HG03354 (cell line): ENCODE measurements around the gene CHMP5.

ENCODE experiments used
- ATAC-seq: cut with Tn5 transposase; IDR thresholded peaks from one replicate; pipeline ENCODE4 v1.9.1; 2021; ENCODE audit warnings: mild to moderate bottlenecking; ENCODE audit not compliant: unreplicated experiment, poor library complexity, severe bottlenecking

Gene CHMP5

GRCh38 chr9:33264473-33265177 lies at the start of gene CHMP5, which contains the start of gene BAG1:
TSS of gene CHMP5 (plus strand) at chr9:33265049. CDS start at chr9:33265079, 30 bp downstream.
TSS of gene BAG1 (minus strand) at chr9:33264708.
- ATAC-seq = peak; percentile 84

GRCh38 chr9:33220681-33221567 lies 43.9 kb upstream of the CHMP5 start:
- ATAC-seq = no peak

- no peak for ATAC-seq
Measured at GRCh38 chr9:33221568-33221884, 43.3 kb upstream of the CHMP5 start.

GRCh38 chr9:33222031-33222430 lies 42.8 kb upstream of the CHMP5 start:
- no peak for ATAC-seq

- no peak for ATAC-seq
Measured at GRCh38 chr9:33223696-33224095, 41.2 kb upstream of the CHMP5 start.

- ATAC-seq = peak; percentile 48
Measured at GRCh38 chr9:33225319-33226147, 39.3 kb upstream of the CHMP5 start.

GRCh38 chr9:33227008-33227398 lies 37.8 kb upstream of the CHMP5 start:
- ATAC-seq = no peak

- ATAC-seq = no peak
Measured at GRCh38 chr9:33227741-33228140, 37.1 kb upstream of the CHMP5 start.

- ATAC-seq = no peak
Measured at GRCh38 chr9:33228606-33229005, 36.2 kb upstream of the CHMP5 start.

GRCh38 chr9:33229359-33230114 lies 35.3 kb upstream of the CHMP5 start:
- no peak for ATAC-seq

- ATAC-seq = no peak
Measured at GRCh38 chr9:33230756-33231622, 33.9 kb upstream of the CHMP5 start.

- ATAC-seq = no peak
Measured at GRCh38 chr9:33231623-33231942, 33.3 kb upstream of the CHMP5 start.

GRCh38 chr9:33232815-33233214 lies 32.0 kb upstream of the CHMP5 start:
- no peak for ATAC-seq

- no peak for ATAC-seq
Measured at GRCh38 chr9:33233626-33234342, 31.1 kb upstream of the CHMP5 start.

GRCh38 chr9:33234511-33235467 lies 30.1 kb upstream of the CHMP5 start:
- no peak for ATAC-seq

GRCh38 chr9:33236571-33236970 lies 28.3 kb upstream of the CHMP5 start:
- ATAC-seq = no peak

- no peak for ATAC-seq
Measured at GRCh38 chr9:33239921-33240320, 24.9 kb upstream of the CHMP5 start, which contains the start of gene SPINK4. TSS of gene SPINK4 (plus strand) at chr9:33240167. CDS start at chr9:33240209, 42 bp downstream.
